Lung (tissue), 12 donors: ENCODE measurements around the gene LIME1. TPM values are rescaled to one million over a fixed set of nuclear protein-coding genes. Genes with fewer than 3 reads are reported as not detected.

Source experiments
- ATAC-seq: fragments of 200-7000 bp; cut with Tn5 transposase; one replicate; pipeline ENCODE4 v1.9.1; 2020; ENCODE audit warnings: moderate number of reproducible peaks; ENCODE audit not compliant: insufficient read depth, low FRiP score
- DNase-seq, 3 donors: peaks; one replicate each; pipeline ENCODE4 v3.0.0-alpha.2; 2013 to 2017
- H3K27ac ChIP-seq, 2 donors: one replicate each; pipeline ENCODE4 v1.5.1; 2013; ENCODE audit warnings: mild to moderate bottlenecking in 2 of 2, moderate library complexity in 2 of 2, control low read depth in 1 of 2, inconsistent platforms in 1 of 2, low read depth in 1 of 2, low read length in 1 of 2
- H3K27me3 ChIP-seq, 3 donors: one replicate each; pipeline ENCODE4 v1.5.1; 2013; ENCODE audit warnings: low read length in 2 of 3; ENCODE audit not compliant: control insufficient read depth in 3 of 3, insufficient read depth in 3 of 3
- H3K36me3 ChIP-seq, 4 donors: one replicate each; pipeline ENCODE4 v1.5.1; 2013; ENCODE audit warnings: low read length in 4 of 4, mild to moderate bottlenecking in 1 of 4, moderate library complexity in 1 of 4; ENCODE audit not compliant: control insufficient read depth in 4 of 4, insufficient read depth in 4 of 4
- H3K4me1 ChIP-seq, 5 donors: one replicate each; pipeline ENCODE4 v1.5.1; 2013; ENCODE audit warnings: low read length in 5 of 5, mild to moderate bottlenecking in 2 of 5, moderate library complexity in 1 of 5; ENCODE audit not compliant: control insufficient read depth in 5 of 5, insufficient read depth in 5 of 5
- H3K4me3 ChIP-seq: one replicate; pipeline ENCODE4 v1.5.1; 2013; ENCODE audit warnings: mild to moderate bottlenecking, control low read depth, moderate library complexity
- H3K9ac ChIP-seq, 2 donors: one replicate each; pipeline ENCODE4 v1.5.1; 2013; ENCODE audit warnings: low read length in 2 of 2, control low read depth in 1 of 2; ENCODE audit not compliant: insufficient read depth in 1 of 2
- H3K9me3 ChIP-seq, 4 donors: one replicate each; pipeline ENCODE4 v1.5.1; 2013; ENCODE audit warnings: low read length in 3 of 4, mild to moderate bottlenecking in 1 of 4, moderate library complexity in 1 of 4; ENCODE audit not compliant: control insufficient read depth in 4 of 4, insufficient read depth in 3 of 4
- WGBS, 2 donors: extraction: QIAGEN DNeasy Blood & Tissue Kit; methylation state at CpG; one replicate each; pipeline ENCODE4 v1.1.7; 2013; 5-methylcytosine and 5-hydroxymethylcytosine counted together
- polyA plus RNA-seq, 2 donors: library from polyadenylated mRNA; stranded (reverse); fragments of 200-250 nt; gene quantifications; one replicate each; pipeline ENCODE4 v1.2.1, GENCODE V29; 2013
- total RNA-seq, 2 donors: library from RNA; depleted of rRNA in 1 of 2; stranded (reverse); fragments of >200 nt in 1 of 2; gene quantifications; one replicate each; pipeline ENCODE4 v1.2.1, GENCODE V29; 2014 to 2021
- TF ChIP-seq, protein P1 (sequence below): IDR thresholded peaks from 2 replicates; pipeline ENCODE4 v1.5.1; 2012; ENCODE audit warnings: mild to moderate bottlenecking; ENCODE audit errors: control extremely low read depth, extremely low read depth
- donor health status: control.
- donor health status: control.
- donor health status: Bipolar disorder and iron deficiency.
- donor health status: healthy.
- donor health status: DM: yes; HTN: yes; CAD: no.

The LIME1 gene
- total and polyA plus RNA-seq, 4 donors, result 6.2 to 19.9 (median 10.2) TPM

DNA sequence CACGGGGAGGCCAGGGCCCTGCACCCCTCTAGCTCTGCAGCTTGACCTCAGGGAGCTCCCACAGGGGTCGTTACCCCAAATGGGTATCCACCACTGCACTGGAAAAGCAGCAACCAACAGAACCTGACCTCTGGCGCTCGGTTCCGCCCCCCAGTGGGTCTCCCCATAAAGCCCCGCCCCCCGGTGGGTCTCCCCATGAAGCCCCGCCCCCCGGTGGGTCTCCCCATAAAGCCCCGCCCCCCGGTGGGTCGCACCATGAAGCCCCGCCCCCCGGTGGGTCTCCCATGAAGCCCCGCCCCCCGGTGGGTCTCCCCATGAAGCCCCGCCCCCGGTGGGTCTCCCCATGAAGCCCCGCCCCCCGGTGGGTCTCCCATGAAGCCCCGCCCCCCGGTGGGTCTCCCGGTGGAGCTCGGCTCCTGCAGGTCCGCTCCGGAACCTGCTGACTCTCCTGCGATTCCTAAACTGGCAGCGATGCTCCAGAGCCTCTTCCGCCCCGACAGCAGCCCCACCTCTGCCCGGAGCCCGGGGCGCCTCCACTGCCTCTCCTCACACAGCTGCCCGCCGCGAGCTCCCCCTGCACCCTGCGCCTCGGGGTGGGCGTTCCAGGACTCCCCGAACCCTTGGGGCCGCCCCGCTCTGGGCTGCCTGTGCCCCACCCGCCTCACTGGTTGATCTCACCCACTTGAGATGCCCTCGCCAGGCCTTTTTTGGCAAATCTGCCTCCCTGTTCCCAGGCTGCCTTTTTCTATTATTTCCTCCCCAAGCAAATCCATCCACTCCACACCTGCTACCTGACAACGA, 15.2 kb downstream of the LIME1 start:
- DNase-seq, result peak in 1 of 3 donors; percentile 10
- 72 to 85% methylated on average over 31 to 43 of the region's 45 CpGs for WGBS, 2 donors
- H3K9ac ChIP-seq, result no peak overlapping the region
- no peak for ATAC-seq
- H3K4me3 ChIP-seq, result no peak overlapping the region
- H3K9me3 ChIP-seq, result no peaks in the 10 kb centered on the region
- no peaks in the 10 kb centered on the region for H3K27me3 ChIP-seq
- H3K4me1 ChIP-seq, result no peaks in the 10 kb centered on the region
- TF ChIP-seq, protein P1, sequence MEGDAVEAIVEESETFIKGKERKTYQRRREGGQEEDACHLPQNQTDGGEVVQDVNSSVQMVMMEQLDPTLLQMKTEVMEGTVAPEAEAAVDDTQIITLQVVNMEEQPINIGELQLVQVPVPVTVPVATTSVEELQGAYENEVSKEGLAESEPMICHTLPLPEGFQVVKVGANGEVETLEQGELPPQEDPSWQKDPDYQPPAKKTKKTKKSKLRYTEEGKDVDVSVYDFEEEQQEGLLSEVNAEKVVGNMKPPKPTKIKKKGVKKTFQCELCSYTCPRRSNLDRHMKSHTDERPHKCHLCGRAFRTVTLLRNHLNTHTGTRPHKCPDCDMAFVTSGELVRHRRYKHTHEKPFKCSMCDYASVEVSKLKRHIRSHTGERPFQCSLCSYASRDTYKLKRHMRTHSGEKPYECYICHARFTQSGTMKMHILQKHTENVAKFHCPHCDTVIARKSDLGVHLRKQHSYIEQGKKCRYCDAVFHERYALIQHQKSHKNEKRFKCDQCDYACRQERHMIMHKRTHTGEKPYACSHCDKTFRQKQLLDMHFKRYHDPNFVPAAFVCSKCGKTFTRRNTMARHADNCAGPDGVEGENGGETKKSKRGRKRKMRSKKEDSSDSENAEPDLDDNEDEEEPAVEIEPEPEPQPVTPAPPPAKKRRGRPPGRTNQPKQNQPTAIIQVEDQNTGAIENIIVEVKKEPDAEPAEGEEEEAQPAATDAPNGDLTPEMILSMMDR, result no peak
- peaks cover 0 to 11% (median 0%) of the 10 kb centered on the region in 4 donors for H3K36me3 ChIP-seq
- no peak overlapping the region for H3K27ac ChIP-seq

DNA sequence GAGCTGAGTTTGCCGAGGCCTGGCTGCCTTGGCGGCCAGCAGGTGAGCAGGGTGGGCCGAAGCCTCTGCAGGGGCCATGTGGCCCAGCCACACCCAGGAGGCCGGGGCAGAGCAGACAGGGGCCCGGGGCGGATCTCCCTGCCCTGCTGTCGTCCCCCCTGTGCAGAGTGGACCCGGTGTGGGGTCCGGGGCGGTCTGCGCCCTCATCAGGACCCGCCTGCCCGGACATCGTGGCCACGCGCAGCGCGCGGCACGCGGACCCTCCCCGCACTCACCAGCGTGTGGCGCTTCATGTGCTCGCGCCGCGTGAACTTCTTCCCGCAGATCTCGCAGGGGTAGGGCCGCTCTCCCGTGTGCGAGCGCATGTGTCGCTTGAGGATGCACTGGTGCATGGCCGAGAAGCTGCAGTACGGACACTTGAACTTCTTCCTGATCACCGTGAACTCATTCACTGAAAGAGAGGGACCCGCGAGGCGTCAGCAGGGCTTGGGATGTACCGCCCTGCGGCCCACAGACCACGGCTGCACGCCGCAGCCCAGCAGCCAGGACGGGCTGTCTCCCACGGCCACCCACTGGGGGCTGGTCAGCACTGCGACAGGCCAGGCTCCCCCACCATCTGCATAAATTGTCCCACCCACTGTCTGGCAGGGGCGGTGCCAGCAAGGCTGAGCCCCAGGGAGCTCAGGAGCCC, 16.1 kb downstream of the LIME1 start:
- Histone ChIP-seq H3K9me3 (no peaks in the 10 kb centered on the region), H3K4me3 (no peak overlapping the region), H3K9ac (no peak overlapping the region), H3K4me1 (no peaks in the 10 kb centered on the region), H3K27ac (no peak overlapping the region), H3K27me3 (no peaks in the 10 kb centered on the region), H3K36me3 (peaks cover 0 to 8% (median 0%) of the 10 kb centered on the region in 4 donors)
- peak in 1 of 3 donors; percentile 8 for DNase-seq
- TF ChIP-seq, protein P1, result no peak
- WGBS, 2 donors, result 93 to 94% methylated on average over 50 of the region's 50 CpGs
- ATAC-seq, result no peak

DNA sequence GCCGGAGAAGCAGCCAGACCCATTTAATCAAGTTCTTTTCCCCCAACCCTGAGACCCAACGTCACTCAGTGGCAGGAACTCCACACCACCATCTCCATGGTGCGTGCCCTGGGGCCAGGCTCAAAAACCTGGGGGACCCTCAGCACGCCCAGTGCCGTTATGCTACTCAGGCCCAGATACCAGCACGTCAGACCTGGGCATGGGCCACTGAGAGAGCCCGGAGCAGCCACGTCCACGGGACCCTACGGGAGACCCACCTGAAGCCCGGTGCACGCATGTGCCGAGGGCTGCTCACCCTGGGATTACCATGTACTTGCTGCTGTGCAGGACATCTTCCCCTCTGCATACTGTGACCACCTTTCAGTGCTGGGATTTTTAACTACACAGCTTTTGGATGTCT, 16.9 kb downstream of the LIME1 start:
- TF ChIP-seq, protein P1, result no peak
- Histone ChIP-seq H3K4me1 (no peaks in the 10 kb centered on the region), H3K36me3 (peaks cover 0 to 8% (median 0%) of the 10 kb centered on the region in 4 donors), H3K27ac (no peak overlapping the region), H3K9ac (no peak overlapping the region), H3K9me3 (no peaks in the 10 kb centered on the region), H3K4me3 (no peak overlapping the region), H3K27me3 (no peaks in the 10 kb centered on the region)
- no peak for DNase-seq
- no peak for ATAC-seq
- WGBS, 2 donors, result 95 to 98% methylated on average over 13 of the region's 13 CpGs
